IMR-90 (cell line): Measurements from ENCODE around the gene TMEM223. TPM values are rescaled to one million over a fixed set of nuclear protein-coding genes. Genes with fewer than 3 reads are reported as not detected.

ENCODE experiments used
- ATAC-seq: fragments of 200-7000 bp; cut with Tn5 transposase; 2 replicates; pipeline ENCODE4 v1.9.1; 2020; ENCODE audit warnings: low read depth, mild to moderate bottlenecking, moderate library complexity
- BruUV-seq: library from RNA; stranded (reverse); fragments of 400-500 nt; replicated peaks from 2 replicates; lab custom pipeline; 2021; lab: Mats Ljungman, UMichigan
- CTCF ChIA-PET: fragments of 300-600 bp; formaldehyde crosslinking; extraction: SDS; loops from one replicate; lab custom pipeline; 2021; ENCODE audit warnings: antibody characterized with exemption; lab: Yijun Ruan, JAX
- POLR2A ChIA-PET: fragments of 300-600 bp; sonication (Branson Sonifier 250); formaldehyde crosslinking; loops from one replicate; lab custom pipeline; 2022; ENCODE audit warnings: antibody characterized with exemption; ENCODE audit not compliant: unreplicated experiment; lab: Charles Lee
- DNase-seq: peaks from one replicate; pipeline ENCODE4 v3.0.0; 2013
- H2AFZ ChIP-seq: replicated peaks from 2 replicates; pipeline ENCODE3; 2013; ENCODE audit warnings: low read length, mild to moderate bottlenecking; ENCODE audit not compliant: poor library complexity
- H2AK5ac ChIP-seq: 2 replicates; pipeline ENCODE4 v1.6.1; 2013; ENCODE audit warnings: low read depth, low read length, inconsistent platforms
- H2AK9ac ChIP-seq: replicated peaks from 2 replicates; pipeline ENCODE3; 2013; ENCODE audit warnings: mild to moderate bottlenecking, low read depth, low read length, moderate library complexity; ENCODE audit not compliant: poor library complexity
- H2BK120ac ChIP-seq: 2 replicates; pipeline ENCODE4 v1.6.1; 2013; ENCODE audit warnings: low read depth, low read length, inconsistent platforms
- H2BK15ac ChIP-seq: 3 replicates; pipeline ENCODE4 v1.6.1; 2013; ENCODE audit warnings: low read depth, low read length, inconsistent platforms
- H2BK20ac ChIP-seq: 2 replicates; pipeline ENCODE4 v1.6.1; 2013; ENCODE audit warnings: low read depth, mild to moderate bottlenecking, inconsistent platforms, low read length, moderate library complexity
- H2BK5ac ChIP-seq: 2 replicates; pipeline ENCODE4 v1.6.1; 2013; ENCODE audit warnings: mild to moderate bottlenecking, low read depth, low read length, inconsistent platforms; ENCODE audit not compliant: poor library complexity, severe bottlenecking
- H3K14ac ChIP-seq: replicated peaks from 2 replicates; pipeline ENCODE4 v1.6.1; 2013; ENCODE audit warnings: low read depth, low read length, inconsistent platforms
- H3K18ac ChIP-seq: 2 replicates; pipeline ENCODE4 v1.6.1; 2013; ENCODE audit warnings: low read depth, low read length, control low read depth
- H3K23ac ChIP-seq: 2 replicates; pipeline ENCODE4 v1.6.1; 2013; ENCODE audit warnings: low read depth, low read length, inconsistent platforms
- H3K27ac ChIP-seq: 2 replicates; pipeline ENCODE4 v1.5.1; 2013; ENCODE audit warnings: mild to moderate bottlenecking, control low read depth, low read length; ENCODE audit not compliant: insufficient read depth
- H3K27me3 ChIP-seq: 2 replicates; pipeline ENCODE4 v1.6.1; 2013; ENCODE audit warnings: low read length; ENCODE audit not compliant: control insufficient read depth, insufficient read depth
- H3K36me3 ChIP-seq: 2 replicates; pipeline ENCODE4 v1.6.1; 2013; ENCODE audit warnings: low read length, mixed read lengths; ENCODE audit not compliant: control insufficient read depth, insufficient read depth
- H3K4ac ChIP-seq: 2 replicates; pipeline ENCODE4 v1.6.1; 2013; ENCODE audit warnings: low read depth, low read length, inconsistent platforms
- H3K4me1 ChIP-seq: 2 replicates; pipeline ENCODE4 v1.6.1; 2013; ENCODE audit warnings: low read length, mixed read lengths; ENCODE audit not compliant: control insufficient read depth, insufficient read depth
- H3K4me2 ChIP-seq: 2 replicates; pipeline ENCODE4 v1.6.1; 2013; ENCODE audit warnings: low read depth, mild to moderate bottlenecking, control low read depth, low read length, moderate library complexity
- H3K4me3 ChIP-seq: 2 replicates; pipeline ENCODE4 v1.5.1; 2013; ENCODE audit warnings: low read depth, mild to moderate bottlenecking, control low read depth, low read length, moderate library complexity; ENCODE audit not compliant: insufficient read depth
- H3K56ac ChIP-seq: 2 replicates; pipeline ENCODE4 v1.6.1; 2013; ENCODE audit warnings: low read length, inconsistent platforms; ENCODE audit not compliant: insufficient read depth; ENCODE audit errors: extremely low read depth
- H3K79me1 ChIP-seq, 2 experiments: 2 replicates each; pipeline ENCODE4 v1.6.1; 2013; ENCODE audit warnings: low read length in 2 of 2, inconsistent platforms in 1 of 2, low read depth in 1 of 2
- H3K9ac ChIP-seq: 2 replicates; pipeline ENCODE4 v1.6.1; 2013; ENCODE audit warnings: low read depth, low read length, control low read depth
- H3K9me1 ChIP-seq: 2 replicates; pipeline ENCODE4 v1.6.1; 2013; ENCODE audit warnings: low read length, inconsistent platforms; ENCODE audit not compliant: insufficient read depth
- H3K9me3 ChIP-seq: 2 replicates; pipeline ENCODE4 v1.6.1; 2013; ENCODE audit warnings: low read length; ENCODE audit not compliant: control insufficient read depth, insufficient read depth
- H4K20me1 ChIP-seq: 2 replicates; pipeline ENCODE4 v1.6.1; 2013; ENCODE audit warnings: low read length, inconsistent platforms; ENCODE audit not compliant: insufficient read depth
- H4K5ac ChIP-seq: 2 replicates; pipeline ENCODE4 v1.6.1; 2013; ENCODE audit warnings: mild to moderate bottlenecking, low read depth, low read length, control low read depth
- H4K8ac ChIP-seq, 2 experiments: 2 replicates each; pipeline ENCODE4 v1.6.1; 2013; ENCODE audit warnings: low read depth in 2 of 2, low read length in 2 of 2, control low read depth in 1 of 2, inconsistent platforms in 1 of 2
- H4K91ac ChIP-seq: 2 replicates; pipeline ENCODE4 v1.6.1; 2013; ENCODE audit warnings: low read depth, low read length, inconsistent platforms; ENCODE audit not compliant: insufficient read depth
- BHLHE40 ChIP-seq: fragments of 150-350 bp; IDR thresholded peaks from 2 replicates; pipeline ENCODE4 v1.6.1; 2016; ENCODE audit warnings: mild to moderate bottlenecking, low read depth, low read length
- CEBPB ChIP-seq: IDR thresholded peaks from 2 replicates; pipeline ENCODE4 v1.6.1; 2012; ENCODE audit warnings: low read depth, low read length, improper control_type of control experiment
- CHD1 ChIP-seq: IDR thresholded peaks from 2 replicates; pipeline ENCODE4 v1.6.1; 2012; ENCODE audit warnings: low read depth, low read length, improper control_type of control experiment
- CTCF ChIP-seq: conservative IDR thresholded peaks from 2 replicates; pipeline ENCODE4 v1.5.1; 2012; ENCODE audit warnings: mild to moderate bottlenecking, low read depth, low read length, improper control_type of control experiment
- FOS ChIP-seq: fragments of 150-350 bp; IDR thresholded peaks from 2 replicates; pipeline ENCODE4 v1.6.1; 2016; ENCODE audit warnings: low read depth, low read length
- MAFK ChIP-seq: IDR thresholded peaks from 2 replicates; pipeline ENCODE4 v1.6.1; 2012; ENCODE audit warnings: low read depth, low read length, improper control_type of control experiment
- MXI1 ChIP-seq: IDR thresholded peaks from 2 replicates; pipeline ENCODE4 v1.6.1; 2012; ENCODE audit warnings: low read depth, mild to moderate bottlenecking, low read length, moderate library complexity, borderline replicate concordance
- NFE2L2 ChIP-seq: fragments of 150-350 bp; IDR thresholded peaks from 2 replicates; pipeline ENCODE4 v1.6.1; 2016; ENCODE audit warnings: low read depth, mild to moderate bottlenecking, low read length
- POLR2A ChIP-seq: IDR thresholded peaks from 2 replicates; pipeline ENCODE4 v1.6.1; 2012; ENCODE audit warnings: mild to moderate bottlenecking, low read depth, low read length
- RCOR1 ChIP-seq: IDR thresholded peaks from 2 replicates; pipeline ENCODE4 v1.6.1; 2012; ENCODE audit warnings: mild to moderate bottlenecking, low read length, improper control_type of control experiment; ENCODE audit not compliant: insufficient replicate concordance
- RFX5 ChIP-seq: IDR thresholded peaks from 2 replicates; pipeline ENCODE4 v1.8.0; 2012; ENCODE audit warnings: low read depth, mild to moderate bottlenecking, low read length, moderate library complexity
- WGBS, 2 experiments: methylation state at CpG; one replicate each; pipeline versions ENCODE4 v1.1.5 to v1.1.7; 2013; ENCODE audit warnings: missing lambda C conversion rate in 2 of 2; ENCODE audit not compliant: insufficient read length in 1 of 2; ENCODE audit errors: extremely low coverage in 2 of 2; 5-methylcytosine and 5-hydroxymethylcytosine counted together
- dilution Hi-C: fragments of 300-500 bp; cut with HindIII; formaldehyde crosslinking; loops from one replicate; pipeline ENCODE4 v1.14.3; 2018; ENCODE audit warnings: low sequenced_read_pairs; ENCODE audit not compliant: unreplicated experiment
- in situ Hi-C: fragments of 300-500 bp; cut with MboI; formaldehyde crosslinking; loops from 3 replicates; pipeline ENCODE4 v1.14.3; 2019; ENCODE audit warnings: low sequenced_read_pairs, inconsistent platforms, mixed read lengths
- intact Hi-C: fragments of 100-400 bp; cut with micrococcal nuclease; formaldehyde crosslinking; loops from 2 replicates; pipeline ENCODE4 v1.10.0; 2022
- polyA plus RNA-seq, 3 experiments: library from polyadenylated mRNA; depleted of rRNA; stranded (reverse); fragments of >200 nt; gene quantifications; 2 replicates each; pipeline ENCODE4 v1.2.3, GENCODE V29; 2012; ENCODE audit warnings: low replicate concordance in 1 of 3
- total RNA-seq: library from RNA; depleted of rRNA; stranded (reverse); fragments of >200 nt; gene quantifications from 2 replicates; pipeline ENCODE4 v1.2.3, GENCODE V29; 2012
- TF ChIP-seq, protein P1 (sequence below): fragments of 150-350 bp; IDR thresholded peaks from 2 replicates; pipeline ENCODE4 v1.6.1; 2017; ENCODE audit warnings: mild to moderate bottlenecking, antibody characterized with exemption, low read length, low read depth
- TF ChIP-seq, protein P2 (sequence below): fragments of 150-350 bp; IDR thresholded peaks from 2 replicates; pipeline ENCODE4 v1.6.1; 2016; ENCODE audit warnings: low read depth, mild to moderate bottlenecking, low read length, moderate library complexity, borderline replicate concordance

Gene TMEM223
- total and polyA plus RNA-seq, 2 of the 4 experiments (the other 2 are of a cell fraction) = 9.7 to 15.7 TPM

DNA sequence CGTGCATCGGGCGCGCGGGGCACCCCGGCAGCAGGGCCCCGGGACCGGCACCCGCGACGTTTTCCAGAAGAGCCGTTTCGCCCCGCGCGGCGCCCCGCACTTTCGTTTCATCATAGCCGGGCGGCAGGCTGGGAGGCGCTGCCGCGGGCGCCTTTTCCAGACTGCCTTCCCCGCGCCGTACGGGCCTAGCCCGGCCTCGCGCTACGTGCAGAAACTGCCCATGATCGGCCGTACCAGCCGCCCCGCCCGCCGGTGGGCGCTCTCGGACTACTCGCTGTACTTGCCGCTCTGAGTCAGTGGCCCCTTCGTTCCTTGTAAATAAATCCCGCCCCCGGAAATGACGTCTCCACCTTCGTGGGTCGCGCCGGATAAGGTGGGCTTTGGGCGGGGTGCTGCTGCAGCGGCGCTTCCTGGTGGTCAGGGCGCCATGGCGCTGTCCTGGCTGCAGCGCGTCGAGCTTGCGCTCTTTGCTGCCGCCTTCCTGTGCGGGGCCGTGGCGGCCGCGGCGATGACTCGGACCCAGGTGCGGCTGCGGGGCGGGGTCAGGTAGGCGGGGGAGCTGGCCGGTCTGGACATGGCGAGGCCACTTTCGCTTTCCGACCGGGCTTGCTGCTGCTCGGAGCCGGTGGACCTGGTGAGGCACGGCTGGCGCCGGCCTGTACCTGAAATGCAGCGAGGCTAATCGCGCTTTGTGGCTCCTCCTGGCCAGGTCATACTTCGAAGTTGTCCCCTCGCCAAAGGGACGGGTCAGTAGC, 4.6 kb downstream of the TMEM223 start, which contains the start of gene TMEM179B:
Gene TMEM179B (plus strand): TSS at position 398 of the 755 bp plus-strand sequence. CDS start 30 bp downstream, at position 428.
- in situ Hi-C loops = no loop called here
- peak within 1 kb of the TSS; percentile 78 for H4K5ac ChIP-seq
- H4K20me1 ChIP-seq = peaks cover 11% of the 10 kb centered on the region
- H3K27me3 ChIP-seq = no peaks in the 10 kb centered on the region
- H2BK15ac ChIP-seq = no peak within 1 kb of the TSS
- H3K4me1 ChIP-seq = peaks cover 11% of the 10 kb centered on the region
- H2BK20ac ChIP-seq = peak within 1 kb of the TSS; percentile 33; the same call in 1 of the 2 replicates
- peak within 1 kb of the TSS; percentile 96 for H3K9ac ChIP-seq
- peak within 1 kb of the TSS; percentile 94 for H3K4me3 ChIP-seq
- H3K4ac ChIP-seq = peak within 1 kb of the TSS; percentile 92
- peak within 1 kb of the TSS; percentile 70 for H2BK5ac ChIP-seq
- ChIA-PET POLR2A (interaction anchor here (1.1 kb wide), 1 partner anchor 54 kb away, joined by 3 read pairs; no protein-coding TSS in a partner anchor), CTCF (interaction anchor here (0.6 to 2.8 kb wide), 19 partner anchors 12 to 106 kb away, joined by 3 to 26 read pairs (median 4); partner anchors contain the start of genes NXF1, SLC3A2, TAF6L and ZBTB3)
- H3K27ac ChIP-seq = peak within 1 kb of the TSS; percentile 89
- peak within 1 kb of the TSS; percentile 85 for H4K91ac ChIP-seq
- H3K23ac ChIP-seq = peak within 1 kb of the TSS; percentile 96
- H3K36me3 ChIP-seq = peaks cover 21% of the 10 kb centered on the region
- H3K56ac ChIP-seq = peak within 1 kb of the TSS; percentile 59
- intact Hi-C loops = loop anchor here (2.0 to 5.0 kb wide), 2 partner anchors 46 to 95 kb away; partner anchors contain the start of genes SLC3A2, STX5 and TEX54
- no peaks in the 10 kb centered on the region for H3K9me3 ChIP-seq
- peak within 1 kb of the TSS; percentile 35 for H2BK120ac ChIP-seq
- 0% methylated on average over 71 of the region's 88 CpGs; no CpG with 5 or more reads in 1 of the 2 experiments for WGBS, 2 experiments
- peak; percentile 98 for DNase-seq
- H2AK9ac ChIP-seq = peak within 1 kb of the TSS; percentile 100
- peaks cover 15 to 40% of the 10 kb centered on the region in 2 experiments; a peak in 3 of 4 replicates for H3K79me1 ChIP-seq
- H2AK5ac ChIP-seq = peak within 1 kb of the TSS; percentile 95
- peak within 1 kb of the TSS; percentile 88 to 94 for H4K8ac ChIP-seq
- peak within 1 kb of the TSS; percentile 97 for H3K14ac ChIP-seq
- peak within 1 kb of the TSS; percentile 18; the same call in 1 of the 2 replicates for H3K18ac ChIP-seq
- peak within 1 kb of the TSS; percentile 95 for H3K4me2 ChIP-seq
- no TSS peak for BruUV-seq
- peak; percentile 68 for ATAC-seq
- peak within 1 kb of the TSS; percentile 99 for H2AFZ ChIP-seq
- no peaks in the 10 kb centered on the region for H3K9me1 ChIP-seq
- dilution Hi-C loops = no loop called here
- TF ChIP-seq POLR2A (peak; percentile 81), MAFK (no peak), BHLHE40 (no peak), RFX5 (no peak), FOS (0 out of 2 replicates have a peak, but pooled peaks have one; percentile 7), CHD1 (0 out of 2 replicates have a peak, but pooled peaks have one; percentile 34), RCOR1 (peak; percentile 92), CEBPB (no peak), MXI1 (peak; percentile 80), NFE2L2 (no peak), CTCF (peak; percentile 74)
- TF ChIP-seq, protein P1, sequence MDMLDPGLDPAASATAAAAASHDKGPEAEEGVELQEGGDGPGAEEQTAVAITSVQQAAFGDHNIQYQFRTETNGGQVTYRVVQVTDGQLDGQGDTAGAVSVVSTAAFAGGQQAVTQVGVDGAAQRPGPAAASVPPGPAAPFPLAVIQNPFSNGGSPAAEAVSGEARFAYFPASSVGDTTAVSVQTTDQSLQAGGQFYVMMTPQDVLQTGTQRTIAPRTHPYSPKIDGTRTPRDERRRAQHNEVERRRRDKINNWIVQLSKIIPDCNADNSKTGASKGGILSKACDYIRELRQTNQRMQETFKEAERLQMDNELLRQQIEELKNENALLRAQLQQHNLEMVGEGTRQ = no peak
- TF ChIP-seq, protein P2, sequence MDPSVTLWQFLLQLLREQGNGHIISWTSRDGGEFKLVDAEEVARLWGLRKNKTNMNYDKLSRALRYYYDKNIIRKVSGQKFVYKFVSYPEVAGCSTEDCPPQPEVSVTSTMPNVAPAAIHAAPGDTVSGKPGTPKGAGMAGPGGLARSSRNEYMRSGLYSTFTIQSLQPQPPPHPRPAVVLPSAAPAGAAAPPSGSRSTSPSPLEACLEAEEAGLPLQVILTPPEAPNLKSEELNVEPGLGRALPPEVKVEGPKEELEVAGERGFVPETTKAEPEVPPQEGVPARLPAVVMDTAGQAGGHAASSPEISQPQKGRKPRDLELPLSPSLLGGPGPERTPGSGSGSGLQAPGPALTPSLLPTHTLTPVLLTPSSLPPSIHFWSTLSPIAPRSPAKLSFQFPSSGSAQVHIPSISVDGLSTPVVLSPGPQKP = no peak
